ENCODE data around the gene SCRN2.

SCRN2 gene

GRCh38 chr17:47801176-47801765 is 39.8 kb downstream of the SCRN2 start:
- no peaks in the 10 kb centered on the region for H3K27me3 ChIP-seq
- H3K4me1 ChIP-seq = peaks cover 44% of the 10 kb centered on the region
- H4K20me1 ChIP-seq = no peaks in the 10 kb centered on the region
- no peaks in the 10 kb centered on the region for H3K9me3 ChIP-seq
- TF ChIP-seq Cebpa-rat (IDR thresholded peaks at IDR 0.05) = no peak
- H3K4me2 ChIP-seq = no peak overlapping the region
- no peak overlapping the region for H3K9ac ChIP-seq
- H3K4me3 ChIP-seq = no peak overlapping the region
- H3K36me3 ChIP-seq = no peaks in the 10 kb centered on the region
- no peak overlapping the region for H3K27ac ChIP-seq

GRCh38 chr17:47800686-47801085 is 40.4 kb downstream of the SCRN2 start:
- TF ChIP-seq Cebpa-rat (IDR thresholded peaks at IDR 0.05) = no peak
- Histone ChIP-seq H3K36me3 (no peaks in the 10 kb centered on the region), H3K4me3 (no peak overlapping the region), H4K20me1 (no peaks in the 10 kb centered on the region), H3K9me3 (no peaks in the 10 kb centered on the region), H3K4me1 (peaks cover 38% of the 10 kb centered on the region), H3K4me2 (no peak overlapping the region), H3K9ac (no peak overlapping the region), H3K27ac (no peak overlapping the region), H3K27me3 (no peaks in the 10 kb centered on the region)

GRCh38 chr17:47797797-47798196 is 43.3 kb downstream of the SCRN2 start:
- H4K20me1 ChIP-seq = no peaks in the 10 kb centered on the region
- no peak overlapping the region for H3K27ac ChIP-seq
- H3K9ac ChIP-seq = no peak overlapping the region
- H3K4me3 ChIP-seq = no peak overlapping the region
- H3K36me3 ChIP-seq = no peaks in the 10 kb centered on the region
- H3K4me2 ChIP-seq = no peak overlapping the region
- no peaks in the 10 kb centered on the region for H3K27me3 ChIP-seq
- no peaks in the 10 kb centered on the region for H3K9me3 ChIP-seq
- peaks cover 16% of the 10 kb centered on the region for H3K4me1 ChIP-seq
- no peak for TF ChIP-seq Cebpa-rat (IDR thresholded peaks at IDR 0.05)

- Histone ChIP-seq H4K20me1 (0 out of 2 replicates have a peak, but pooled peaks cover 4% of the 10 kb centered on the region), H3K9ac (no peak overlapping the region), H3K4me1 (peaks cover 11% of the 10 kb centered on the region), H3K4me2 (no peak overlapping the region), H3K9me3 (no peaks in the 10 kb centered on the region), H3K4me3 (no peak overlapping the region), H3K27me3 (peaks cover 39% of the 10 kb centered on the region), H3K27ac (no peak overlapping the region), H3K36me3 (no peaks in the 10 kb centered on the region)
- no peak for TF ChIP-seq Cebpa-rat (IDR thresholded peaks at IDR 0.05)
These were observed 48.1 kb downstream of the SCRN2 start for GRCh38 chr17:47792979-47793378.

GRCh38 chr17:47792457-47792856 is 48.6 kb downstream of the SCRN2 start:
- H3K9ac ChIP-seq = no peak overlapping the region
- H3K4me3 ChIP-seq = no peak overlapping the region
- H3K4me1 ChIP-seq = peaks cover 11% of the 10 kb centered on the region
- TF ChIP-seq Cebpa-rat (IDR thresholded peaks at IDR 0.05) = no peak
- H3K4me2 ChIP-seq = no peak overlapping the region
- no peaks in the 10 kb centered on the region for H3K36me3 ChIP-seq
- H3K9me3 ChIP-seq = no peaks in the 10 kb centered on the region
- 0 out of 2 replicates have a peak, but pooled peaks cover 4% of the 10 kb centered on the region for H4K20me1 ChIP-seq
- peaks cover 44% of the 10 kb centered on the region for H3K27me3 ChIP-seq
- H3K27ac ChIP-seq = no peak overlapping the region

GRCh38 chr17:47791025-47791424 is 50.0 kb downstream of the SCRN2 start:
- Histone ChIP-seq H3K4me3 (no peak overlapping the region), H3K4me2 (no peak overlapping the region), H3K27ac (no peak overlapping the region), H4K20me1 (0 out of 2 replicates have a peak, but pooled peaks cover 4% of the 10 kb centered on the region), H3K27me3 (peaks cover 47% of the 10 kb centered on the region), H3K36me3 (no peaks in the 10 kb centered on the region), H3K4me1 (peaks cover 11% of the 10 kb centered on the region), H3K9me3 (no peaks in the 10 kb centered on the region), H3K9ac (no peak overlapping the region)
- no peak for TF ChIP-seq Cebpa-rat (IDR thresholded peaks at IDR 0.05)

GRCh38 chr17:47789611-47790561 is 51.2 kb downstream of the SCRN2 start:
- Histone ChIP-seq H3K4me1 (peaks cover 11% of the 10 kb centered on the region), H3K36me3 (no peaks in the 10 kb centered on the region), H4K20me1 (0 out of 2 replicates have a peak, but pooled peaks cover 4% of the 10 kb centered on the region), H3K9ac (no peak overlapping the region), H3K4me2 (peak overlapping the region; percentile 63), H3K9me3 (no peaks in the 10 kb centered on the region), H3K27ac (no peak overlapping the region), H3K27me3 (peaks cover 47% of the 10 kb centered on the region), H3K4me3 (peak overlapping the region; percentile 50)
- TF ChIP-seq Cebpa-rat (IDR thresholded peaks at IDR 0.05) = no peak

Measured in BLaER1 (cell line).